K562 (cell line): ENCODE data around the gene PLP2. TPM values are rescaled to one million over a fixed set of nuclear protein-coding genes. Genes with fewer than 3 reads are reported as not detected.

Experiments used
- ARNT ChIP-seq, 2 experiments: fragments of 450-650 bp; IDR thresholded peaks; 2 replicates each; pipeline ENCODE4 v1.6.1; 2016; ENCODE audit warnings: mild to moderate bottlenecking in 1 of 2
- ATF4 ChIP-seq: fragments of 450-650 bp; formaldehyde crosslinking; IDR thresholded peaks from 2 replicates; pipeline ENCODE4 v1.4.0; 2022; ENCODE audit warnings: mild to moderate bottlenecking, moderate library complexity
- ETS1 ChIP-seq: conservative IDR thresholded peaks from 2 replicates; pipeline ENCODE4 v1.6.1; 2011; ENCODE audit warnings: low read depth, mild to moderate bottlenecking, low read length; ENCODE audit not compliant: control insufficient read depth
- ETV1 ChIP-seq: fragments of 450-650 bp; conservative IDR thresholded peaks from 2 replicates; pipeline ENCODE4 v1.6.1; 2016; ENCODE audit warnings: missing genetic modification characterization, control low read depth, low read depth, missing compliant biosample characterization
- ETV6 ChIP-seq, 3 experiments: fragments of 150-350 bp in 1 of 3; sonication (generic) in 1 of 3; formaldehyde crosslinking in 1 of 3; IDR thresholded peaks; 2 replicates each; pipeline versions ENCODE4 v1.6.1 to v1.8.0; 2014 to 2022; ENCODE audit warnings: borderline replicate concordance in 2 of 3, low read depth in 2 of 3, antibody characterized with exemption in 1 of 3, low read length in 1 of 3, mild to moderate bottlenecking in 1 of 3, missing genetic modification reagents in 1 of 3
- HMBOX1 ChIP-seq: sonication (generic); IDR thresholded peaks from 2 replicates; pipeline ENCODE4 v1.6.1; 2016
- HNRNPH1 ChIP-seq: fragments of 200-400 bp; formaldehyde crosslinking; optimal IDR thresholded peaks from 2 replicates; pipeline ENCODE3; 2017; ENCODE audit warnings: low read depth, mild to moderate bottlenecking, low read length, moderate library complexity
- HNRNPLL ChIP-seq: fragments of 200-400 bp; formaldehyde crosslinking; IDR thresholded peaks from 2 replicates; pipeline ENCODE4 v1.6.1; 2017; ENCODE audit warnings: low read length, low read depth, mild to moderate bottlenecking; ENCODE audit not compliant: poor library complexity, severe bottlenecking
- IRF2 ChIP-seq: sonication (generic); formaldehyde crosslinking; IDR thresholded peaks from 2 replicates; pipeline ENCODE4 v1.8.1; 2022; ENCODE audit warnings: mild to moderate bottlenecking, missing genetic modification reagents
- MAFF ChIP-seq: IDR thresholded peaks from 2 replicates; pipeline ENCODE4 v1.6.1; 2012; ENCODE audit warnings: low read length, improper control_type of control experiment
- MCM5 ChIP-seq: fragments of 450-650 bp; IDR thresholded peaks from 2 replicates; pipeline ENCODE4 v1.6.1; 2016; ENCODE audit warnings: low read depth
- MEF2D ChIP-seq: conservative IDR thresholded peaks from 2 replicates; pipeline ENCODE4 v1.6.1; 2016; ENCODE audit warnings: low read depth, missing genetic modification characterization, missing compliant biosample characterization
- NFXL1 ChIP-seq: fragments of 450-650 bp; formaldehyde crosslinking; IDR thresholded peaks from 2 replicates; pipeline ENCODE4 v1.4.0; 2021; ENCODE audit warnings: mild to moderate bottlenecking
- SIN3B ChIP-seq: fragments of 450-650 bp; IDR thresholded peaks from 2 replicates; pipeline ENCODE4 v1.6.1; 2017; ENCODE audit warnings: low read depth, mild to moderate bottlenecking, moderate library complexity
- THRAP3 ChIP-seq: fragments of 450-650 bp; IDR thresholded peaks from 2 replicates; pipeline ENCODE4 v1.6.1; 2016; ENCODE audit warnings: mild to moderate bottlenecking, inconsistent platforms, borderline replicate concordance
- ZNF717 ChIP-seq: fragments of 250-450 bp; sonication (Bioruptor Pico); IDR thresholded peaks from 2 replicates; pipeline ENCODE4 v1.5.0; 2021
- polyA plus RNA-seq, 8 experiments: library from polyadenylated mRNA; depleted of rRNA in 4 of 8; stranded (reverse) in 5 of 8; unstranded in 3 of 8; fragments of >200 nt; fragmentation: Nextera tagmentation in 2 of 8; fragmentation: Illumina TruSeq in 1 of 8; extraction: Ambion mirVana in 2 of 8; extraction: Trizol in 1 of 8; gene quantifications; 2 replicates each; pipeline versions ENCODE4 v1.2.1 to v1.2.3, GENCODE V29; 2011 to 2014; ENCODE audit warnings: inconsistent platforms in 1 of 8, missing spikeins in 1 of 8
- total RNA-seq, 7 experiments: library from RNA; depleted of rRNA in 6 of 7; stranded (reverse); fragments of >200 nt in 6 of 7; fragmentation: Illumina TruSeq in 2 of 7; extraction: Trizol in 2 of 7; gene quantifications; 2 replicates each; pipeline versions ENCODE4 v1.2.1 to v1.2.3, GENCODE V29; 2011 to 2021; ENCODE audit warnings: low replicate concordance in 1 of 7
- TF ChIP-seq, protein P1 (sequence below): sonication (generic); formaldehyde crosslinking; IDR thresholded peaks from 2 replicates; pipeline ENCODE4 v1.8.0; 2022; ENCODE audit warnings: mild to moderate bottlenecking, missing genetic modification reagents
- TF ChIP-seq, protein P2 (sequence below), 2 experiments: fragments of 150-350 bp in 1 of 2; IDR thresholded peaks; 2 replicates each; pipeline ENCODE4 v1.6.1; 2012 to 2016; ENCODE audit warnings: low read depth in 2 of 2, low read length in 2 of 2, mild to moderate bottlenecking in 1 of 2, moderate library complexity in 1 of 2

PLP2 gene
- total and polyA plus RNA-seq, 9 of the 15 experiments (the other 6 are each of a cell fraction or from before 2014, with no cell fraction given), result 34.7 to 236 (median 112) TPM

DNA sequence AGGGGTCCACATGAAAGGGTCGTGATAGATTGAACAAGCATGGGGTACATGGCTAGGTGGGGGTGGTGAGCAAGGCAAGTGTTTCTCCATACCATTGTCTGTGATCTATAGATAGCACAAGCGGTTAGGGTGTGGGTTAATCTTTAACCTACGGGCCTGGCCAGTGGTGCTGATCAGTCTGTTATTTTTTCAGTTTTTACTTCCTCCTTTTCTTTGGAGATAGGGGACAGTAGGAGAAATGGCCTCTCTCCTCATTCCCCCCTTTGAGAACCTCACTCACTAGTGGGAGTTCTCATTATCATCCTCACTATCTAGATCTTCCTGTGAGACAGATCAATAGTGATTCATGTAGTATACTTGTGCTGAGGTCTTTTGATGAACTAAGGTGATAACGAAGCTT lies 32.0 kb upstream of the PLP2 start (continued):
- TF ChIP-seq THRAP3 (no peak), IRF2 (no peak), MAFF (no peak), NFXL1 (no peak), HMBOX1 (peak; percentile 56), ZNF717 (CRISPR knock-in tag) (no peak), SIN3B (no peak), MEF2D (tag) (no peak), ETV6 (IDR thresholded peaks at IDR 0.05; ENCODE audit: borderline replicate concordance in 1 of 2, low read depth in 2 of 2, low read length in 1 of 2) (no peak), ETV6 (CRISPR knock-in tag; IDR thresholded peaks at IDR 0.05; ENCODE audit: borderline replicate concordance) (no peak), HNRNPLL (no peak), ETV1 (tag) (no peak), MCM5 (no peak), ATF4 (CRISPR knock-in tag) (no peak), HNRNPH1 (no peak), ARNT (IDR thresholded peaks at IDR 0.05) (no peak), ETS1 (no peak)
- TF ChIP-seq, protein P1, sequence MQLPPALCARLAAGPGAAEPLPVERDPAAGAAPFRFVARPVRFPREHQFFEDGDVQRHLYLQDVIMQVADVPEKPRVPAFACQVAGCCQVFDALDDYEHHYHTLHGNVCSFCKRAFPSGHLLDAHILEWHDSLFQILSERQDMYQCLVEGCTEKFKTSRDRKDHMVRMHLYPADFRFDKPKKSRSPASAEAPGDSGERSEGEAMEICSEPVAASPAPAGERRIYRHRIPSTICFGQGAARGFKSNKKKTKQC (CRISPR knock-in tag), result no peak
- TF ChIP-seq, protein P2, sequence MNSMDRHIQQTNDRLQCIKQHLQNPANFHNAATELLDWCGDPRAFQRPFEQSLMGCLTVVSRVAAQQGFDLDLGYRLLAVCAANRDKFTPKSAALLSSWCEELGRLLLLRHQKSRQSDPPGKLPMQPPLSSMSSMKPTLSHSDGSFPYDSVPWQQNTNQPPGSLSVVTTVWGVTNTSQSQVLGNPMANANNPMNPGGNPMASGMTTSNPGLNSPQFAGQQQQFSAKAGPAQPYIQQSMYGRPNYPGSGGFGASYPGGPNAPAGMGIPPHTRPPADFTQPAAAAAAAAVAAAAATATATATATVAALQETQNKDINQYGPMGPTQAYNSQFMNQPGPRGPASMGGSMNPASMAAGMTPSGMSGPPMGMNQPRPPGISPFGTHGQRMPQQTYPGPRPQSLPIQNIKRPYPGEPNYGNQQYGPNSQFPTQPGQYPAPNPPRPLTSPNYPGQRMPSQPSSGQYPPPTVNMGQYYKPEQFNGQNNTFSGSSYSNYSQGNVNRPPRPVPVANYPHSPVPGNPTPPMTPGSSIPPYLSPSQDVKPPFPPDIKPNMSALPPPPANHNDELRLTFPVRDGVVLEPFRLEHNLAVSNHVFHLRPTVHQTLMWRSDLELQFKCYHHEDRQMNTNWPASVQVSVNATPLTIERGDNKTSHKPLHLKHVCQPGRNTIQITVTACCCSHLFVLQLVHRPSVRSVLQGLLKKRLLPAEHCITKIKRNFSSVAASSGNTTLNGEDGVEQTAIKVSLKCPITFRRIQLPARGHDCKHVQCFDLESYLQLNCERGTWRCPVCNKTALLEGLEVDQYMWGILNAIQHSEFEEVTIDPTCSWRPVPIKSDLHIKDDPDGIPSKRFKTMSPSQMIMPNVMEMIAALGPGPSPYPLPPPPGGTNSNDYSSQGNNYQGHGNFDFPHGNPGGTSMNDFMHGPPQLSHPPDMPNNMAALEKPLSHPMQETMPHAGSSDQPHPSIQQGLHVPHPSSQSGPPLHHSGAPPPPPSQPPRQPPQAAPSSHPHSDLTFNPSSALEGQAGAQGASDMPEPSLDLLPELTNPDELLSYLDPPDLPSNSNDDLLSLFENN (IDR thresholded peaks at IDR 0.05; ENCODE audit: low read depth in 2 of 2, low read length in 2 of 2), result 0 out of 4 replicates have a peak, but pooled peaks of 1 of the 2 experiments have one; percentile 11
